ENCODE results near the gene H3-3A.
A peak's percentile ranks its signal among the peaks of the same experiment; 100 is the strongest.

The H3-3A gene

DNA sequence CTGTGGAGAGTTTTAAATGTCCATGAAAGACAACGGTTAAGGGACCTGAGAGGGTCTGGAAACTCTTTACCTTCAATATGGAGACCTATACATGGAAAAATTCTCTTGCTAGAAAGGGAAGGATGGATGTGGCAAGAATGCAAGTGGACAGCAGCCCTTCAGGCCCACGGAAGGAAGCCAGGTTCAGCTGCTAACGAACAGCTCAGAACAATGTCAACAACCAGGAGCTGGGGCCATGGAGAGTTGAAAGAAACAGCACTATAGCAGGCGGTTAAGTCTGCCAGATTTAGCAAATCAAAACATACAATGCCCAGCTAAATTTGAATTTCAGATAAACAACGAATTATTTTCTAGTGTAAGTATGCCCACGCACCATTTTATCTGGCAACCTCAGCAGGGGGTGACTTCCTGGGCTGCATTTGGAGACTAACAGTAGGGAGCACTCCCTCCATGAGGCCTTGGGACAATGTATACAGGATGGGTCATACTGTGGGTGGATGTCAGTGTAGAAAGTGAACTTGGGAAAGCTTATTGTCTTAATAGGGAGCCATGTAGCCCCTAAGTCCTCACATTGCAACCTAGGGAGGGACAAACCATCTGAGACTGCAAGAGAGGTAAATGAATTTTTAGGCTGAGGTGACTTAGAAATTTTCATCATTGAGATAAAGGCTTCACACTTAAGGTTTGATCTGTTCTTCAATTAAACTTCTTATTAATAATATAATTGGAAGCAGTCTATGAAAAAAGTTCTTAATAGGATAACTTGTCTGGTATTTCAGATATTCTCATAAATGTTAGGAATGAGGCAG, 7.8 kb upstream of the H3-3A start:
- DNase-seq: no peak

DNA sequence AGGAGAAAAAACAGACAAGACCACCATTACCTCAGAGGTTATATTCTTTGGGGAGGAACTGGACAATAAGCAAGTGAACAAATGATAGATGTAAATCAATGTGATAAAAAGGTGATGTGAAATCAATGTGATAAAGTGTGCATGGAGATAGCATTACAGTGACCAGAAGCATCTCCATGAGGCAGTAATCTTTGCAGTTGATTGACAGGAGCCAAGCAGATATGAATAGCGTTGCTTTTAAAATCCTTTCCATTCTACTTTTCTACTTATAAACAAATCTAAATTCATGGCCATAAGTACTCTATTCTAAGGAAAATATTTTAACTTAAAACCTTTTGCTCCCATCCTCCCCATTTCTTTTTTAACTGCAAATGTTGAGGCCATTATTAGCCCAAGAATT, 2.8 kb upstream of the H3-3A start:
- no peak for DNase-seq

- DNase-seq: no peak
Measured at GRCh38 chr1:226060427-226060826, 2.1 kb upstream of the H3-3A start.

- DNase-seq: no peak
Measured at GRCh38 chr1:226061068-226061840, 1.3 kb upstream of the H3-3A start.

DNA sequence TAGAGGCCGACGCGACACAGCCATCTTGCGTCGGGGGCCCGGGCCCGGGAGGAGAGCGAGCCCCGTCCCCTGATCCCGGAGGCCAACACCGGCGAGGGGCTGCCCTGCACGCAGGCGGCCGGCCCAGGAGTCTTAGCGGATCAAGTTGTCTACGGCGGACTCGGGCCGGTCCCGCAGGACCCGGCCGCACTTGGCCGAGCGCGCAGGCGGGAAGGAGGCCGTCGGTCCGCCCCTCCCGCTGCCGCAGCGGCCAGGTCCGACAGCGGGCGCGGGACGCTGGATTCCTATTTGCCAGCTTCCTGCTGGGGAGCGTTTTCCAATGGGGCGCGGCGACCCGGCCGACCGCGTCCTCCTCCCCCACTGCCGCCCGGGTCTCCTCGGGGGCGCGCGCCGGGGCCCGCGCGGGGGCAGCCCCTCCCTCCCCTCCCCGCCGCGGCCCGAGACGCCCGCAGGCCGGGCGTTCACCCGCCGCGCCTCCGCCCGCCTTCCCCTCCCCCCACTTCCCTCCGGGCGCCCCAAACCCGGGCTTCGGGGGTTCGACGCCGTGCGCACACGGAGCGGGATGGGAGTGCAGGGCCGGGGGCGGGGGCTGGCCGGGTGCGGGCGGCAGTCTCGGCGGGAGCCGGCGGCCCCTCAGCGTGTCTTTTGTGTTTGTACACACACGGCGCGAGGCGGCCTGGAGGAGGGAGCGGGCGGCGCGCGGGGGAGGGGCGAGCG, 517 bp upstream of the H3-3A start:
- DNase-seq: peak; percentile 41

GRCh38 chr1:226063224-226063976, 884 bp downstream of the H3-3A start:
- peak; percentile 46 for DNase-seq

GRCh38 chr1:226063977-226064815, 1.7 kb downstream of the H3-3A start:
- DNase-seq: peak; percentile 36

GRCh38 chr1:226064816-226065248, 2.3 kb downstream of the H3-3A start:
- DNase-seq: peak; percentile 66

DNA sequence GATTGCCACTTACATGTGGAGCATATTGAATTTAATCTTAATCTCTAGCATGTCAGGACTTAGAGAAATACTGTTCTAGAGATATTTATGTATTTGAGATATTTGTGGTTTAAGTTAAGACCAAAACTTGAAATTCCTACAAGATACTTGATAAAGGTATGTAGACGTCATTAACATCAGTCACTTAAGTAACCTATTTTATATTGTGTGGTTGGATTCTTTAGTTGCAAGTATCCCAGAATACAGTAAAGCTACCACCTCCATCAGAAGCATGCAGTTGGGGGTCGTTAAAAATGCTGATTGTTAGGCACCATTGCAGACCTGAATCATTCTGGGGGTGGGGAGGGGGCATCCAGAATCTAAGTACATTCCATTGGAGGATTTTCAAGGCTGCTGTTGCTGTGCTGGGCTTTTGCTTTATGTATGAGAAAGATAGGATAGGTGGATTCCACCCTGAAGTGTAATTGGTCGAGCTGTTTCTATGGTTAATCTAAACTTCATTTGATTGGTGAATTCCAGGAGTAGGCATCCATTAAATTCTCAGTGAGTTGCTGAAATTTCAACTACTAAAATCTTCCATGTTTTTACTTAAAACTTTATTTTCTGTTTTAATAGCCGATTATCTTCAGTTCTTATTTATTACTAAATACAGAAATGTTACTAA, 4.0 kb downstream of the H3-3A start:
- no peak for DNase-seq

- DNase-seq: peak; percentile 62
Measured at GRCh38 chr1:226069811-226070489, 7.4 kb downstream of the H3-3A start.

GRCh38 chr1:226072347-226072746, 9.8 kb downstream of the H3-3A start:
- no peak for DNase-seq

- no peak for DNase-seq
Measured at GRCh38 chr1:226073184-226073950, 10.9 kb downstream of the H3-3A start.

GRCh38 chr1:226074046-226074445, 11.5 kb downstream of the H3-3A start:
- no peak for DNase-seq

- no peak for DNase-seq
Measured at GRCh38 chr1:226076378-226076777, 13.9 kb downstream of the H3-3A start.

GRCh38 chr1:226078374-226078773, 15.9 kb downstream of the H3-3A start:
- no peak for DNase-seq

DNA sequence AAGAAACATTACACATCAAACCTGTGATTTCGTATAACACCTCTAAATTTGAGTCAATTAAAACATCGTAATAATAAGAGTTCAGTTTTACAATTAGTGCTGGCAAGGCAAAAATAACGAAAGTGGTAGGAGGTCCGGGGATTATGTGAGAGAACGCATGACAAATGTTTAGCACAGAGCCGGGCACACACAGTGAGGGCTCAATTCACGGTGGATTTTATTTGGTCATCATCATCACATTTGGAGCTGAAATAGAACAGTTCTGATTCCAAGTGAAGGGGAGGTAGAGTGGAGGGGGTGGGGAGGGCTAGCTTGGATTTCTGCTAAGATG, 20.0 kb downstream of the H3-3A start:
- DNase-seq: no peak

GRCh38 chr1:226082959-226083301, 20.4 kb downstream of the H3-3A start:
- no peak for DNase-seq

DNA sequence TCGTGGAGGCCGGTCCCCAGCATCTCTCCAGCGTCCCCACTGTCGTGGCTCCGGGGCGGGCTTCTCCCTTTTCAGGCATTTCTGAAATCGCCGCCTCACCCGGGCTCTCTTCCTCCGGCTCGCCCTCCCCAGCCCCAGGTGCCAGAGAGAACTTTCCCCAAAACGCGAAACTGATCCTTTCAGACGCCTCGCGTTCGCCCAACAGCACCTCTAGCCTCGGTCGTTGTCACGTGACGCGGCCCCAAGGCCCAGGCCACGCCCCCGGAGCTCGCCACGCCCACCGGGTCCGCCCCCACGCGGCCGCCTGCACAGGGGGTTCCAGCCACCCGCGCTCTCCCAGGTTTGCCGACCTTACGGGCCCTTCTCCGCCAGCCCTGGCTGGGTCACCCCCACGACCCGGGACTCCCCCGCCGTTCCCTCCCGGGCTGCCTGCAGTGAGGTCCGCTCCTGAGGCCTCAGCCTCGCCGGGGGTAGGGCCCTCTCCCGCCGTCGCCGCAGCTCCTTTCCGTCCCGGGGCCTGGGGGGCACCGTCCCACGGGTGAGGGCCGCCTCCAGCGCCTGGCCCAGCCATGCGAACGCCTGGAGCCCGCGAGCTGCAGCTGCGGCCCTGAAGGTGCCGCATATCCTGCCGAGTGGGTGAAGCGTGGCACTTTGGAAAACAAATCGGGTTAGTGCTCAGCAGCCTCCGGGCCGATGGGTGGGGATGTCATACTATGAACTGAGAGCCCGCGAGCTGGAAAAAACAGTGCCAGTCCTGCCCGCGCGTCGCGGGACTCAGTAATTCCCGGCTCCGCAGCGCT, 21.0 kb downstream of the H3-3A start:
- DNase-seq: peak; percentile 94

GRCh38 chr1:226085675-226086285, 23.3 kb downstream of the H3-3A start:
- no peak for DNase-seq
